NT2/D1 (cell line): ENCODE data around the gene NCKAP1.

Experiments used
- YY1 ChIP-seq: IDR thresholded peaks from 2 replicates; pipeline ENCODE4 v1.6.1; 2011; ENCODE audit not compliant: insufficient read length, insufficient read depth
- ZNF274 ChIP-seq: IDR thresholded peaks from 2 replicates; pipeline ENCODE4 v1.6.1; 2011; ENCODE audit warnings: mild to moderate bottlenecking, low read depth, low read length

- TF ChIP-seq ZNF274 (no peak), YY1 (no peak)
Observed at GRCh38 chr2:183081911-183082310, 43.7 kb upstream of the NCKAP1 start.
